Activated naive CD8-positive, alpha-beta T cell treated with anti-CD3 and anti-CD28 coated beads, Interleukin-2, amount 50 U/mL, for 24 hours (primary cell): ENCODE results near the gene NHERF1.

Experiments used
- ATAC-seq: fragments of 150-1000 bp; cut with Tn5 transposase; one replicate; pipeline ENCODE4 v1.10.0; 2021
- DNase-seq: peaks from one replicate; pipeline ENCODE4 v3.0.0; 2021
- H3K27ac Mint-ChIP-seq: one replicate; pipeline ENCODE4 v1.8.0; 2021; ENCODE audit warnings: mild to moderate bottlenecking, mixed read lengths
- H3K27me3 Mint-ChIP-seq: one replicate; pipeline ENCODE4 v1.8.0; 2021; ENCODE audit warnings: mixed read lengths
- H3K36me3 Mint-ChIP-seq: one replicate; pipeline ENCODE4 v1.8.0; 2021; ENCODE audit warnings: low read depth, mixed read lengths
- H3K4me1 Mint-ChIP-seq: one replicate; pipeline ENCODE4 v1.8.0; 2021; ENCODE audit warnings: mixed read lengths
- H3K4me3 Mint-ChIP-seq: one replicate; pipeline ENCODE4 v1.8.0; 2021; ENCODE audit warnings: mild to moderate bottlenecking, moderate library complexity, mixed read lengths
- H3K9me3 Mint-ChIP-seq: one replicate; pipeline ENCODE4 v1.8.0; 2021; ENCODE audit warnings: mixed read lengths

Gene NHERF1

DNA sequence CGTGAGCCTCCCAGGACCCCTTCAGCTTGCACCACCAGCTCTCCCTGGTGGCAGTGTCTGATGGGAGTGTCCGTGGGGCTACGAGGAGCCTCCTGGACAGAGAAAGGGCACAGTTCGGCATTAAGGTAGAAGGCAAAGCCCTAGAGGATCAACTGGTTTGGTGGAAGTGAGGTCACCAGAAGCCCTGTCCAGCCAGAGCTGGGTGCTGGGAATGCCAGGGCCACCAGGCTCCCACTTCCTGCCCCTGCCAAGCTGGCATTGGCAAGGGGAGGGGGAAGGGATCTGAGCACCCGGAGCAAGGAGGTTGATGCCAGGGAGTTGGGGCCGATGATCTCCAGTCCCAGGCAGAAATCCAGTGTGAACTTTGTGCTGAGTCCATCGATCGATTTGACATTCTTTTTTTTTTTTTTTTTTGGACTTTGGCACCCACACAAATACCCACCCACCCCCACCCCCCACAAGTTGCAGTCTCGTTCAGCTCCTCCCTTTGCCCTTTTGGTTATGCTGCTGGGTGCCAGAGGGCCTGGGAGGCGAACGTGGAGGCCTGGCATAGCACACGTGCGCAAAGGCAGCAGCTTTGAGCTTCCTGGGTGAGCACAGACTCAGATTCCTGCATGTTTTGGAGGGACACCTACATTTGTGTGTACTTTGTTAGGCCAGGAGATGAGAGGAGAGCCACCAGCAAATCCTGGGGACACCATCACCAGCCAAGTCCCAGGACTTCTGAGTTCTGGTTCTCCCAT, 2.1 kb downstream of the NHERF1 start:
- Mint-ChIP-seq H3K36me3 (peaks cover 31% of the 10 kb centered on the region), H3K27ac (peak overlapping the region; percentile 90), H3K4me3 (peak overlapping the region; percentile 99), H3K4me1 (peaks cover 71% of the 10 kb centered on the region), H3K9me3 (no peaks in the 10 kb centered on the region), H3K27me3 (no peaks in the 10 kb centered on the region)
- ATAC-seq (no peak), DNase-seq (peak; percentile 51)

DNA sequence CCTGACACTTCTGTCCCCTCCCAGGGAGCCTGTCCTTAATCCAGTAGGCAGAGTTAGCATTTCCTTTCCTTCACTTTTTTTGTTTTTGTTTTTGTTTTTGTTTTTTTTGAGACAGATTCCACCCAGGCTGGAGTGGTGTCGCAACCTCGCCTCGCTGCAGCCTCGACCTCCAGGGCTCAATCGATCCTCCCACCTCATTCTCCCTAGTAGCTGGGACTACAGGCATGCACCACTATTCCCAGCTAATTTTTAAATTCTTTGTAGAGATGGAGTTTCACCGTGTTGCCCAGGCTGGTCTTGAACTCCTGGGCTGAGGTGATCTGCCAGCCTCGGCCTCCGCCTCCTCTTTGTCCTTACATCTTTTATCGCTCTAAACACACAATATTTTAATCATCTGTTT, 4.0 kb downstream of the NHERF1 start:
- H3K27me3 Mint-ChIP-seq: no peaks in the 10 kb centered on the region
- no peak for ATAC-seq
- peak overlapping the region; percentile 99 for H3K4me3 Mint-ChIP-seq
- no peak for DNase-seq
- no peaks in the 10 kb centered on the region for H3K9me3 Mint-ChIP-seq
- H3K36me3 Mint-ChIP-seq: peaks cover 31% of the 10 kb centered on the region
- H3K27ac Mint-ChIP-seq: peak overlapping the region; percentile 81
- peaks cover 72% of the 10 kb centered on the region for H3K4me1 Mint-ChIP-seq

DNA sequence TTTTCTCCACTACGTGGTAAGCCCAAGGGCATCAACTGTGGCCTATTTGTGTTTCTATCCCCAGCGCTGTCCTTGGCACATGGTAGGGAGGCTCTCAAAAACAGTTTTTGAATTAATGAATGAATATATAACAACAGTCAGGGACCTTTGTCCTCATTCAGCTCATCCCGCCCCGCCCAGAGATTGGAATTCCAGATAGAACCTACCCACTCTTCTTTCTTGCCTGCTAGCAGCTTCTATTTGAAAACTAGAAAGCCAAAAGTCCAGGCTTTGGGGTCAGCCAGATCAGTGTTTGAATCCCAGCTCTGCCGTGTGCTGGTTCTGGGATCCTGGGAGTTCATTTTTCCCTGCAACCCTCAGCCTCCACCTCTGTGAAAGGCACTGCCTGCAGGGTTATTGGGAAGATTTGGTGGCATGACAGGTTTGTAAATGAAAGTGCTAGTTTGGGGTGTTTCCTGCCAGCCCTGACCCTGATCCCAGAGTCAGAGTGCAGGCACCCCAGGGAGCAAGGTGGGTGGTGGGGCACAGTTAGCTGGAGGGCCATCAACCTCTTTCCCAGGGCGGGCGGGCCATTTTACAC, 4.5 kb downstream of the NHERF1 start:
- H3K27me3 Mint-ChIP-seq: no peaks in the 10 kb centered on the region
- H3K9me3 Mint-ChIP-seq: no peaks in the 10 kb centered on the region
- no peak for ATAC-seq
- H3K27ac Mint-ChIP-seq: peak overlapping the region; percentile 81
- H3K4me3 Mint-ChIP-seq: peak overlapping the region; percentile 99
- H3K36me3 Mint-ChIP-seq: peaks cover 31% of the 10 kb centered on the region
- H3K4me1 Mint-ChIP-seq: peaks cover 72% of the 10 kb centered on the region
- DNase-seq: no peak

DNA sequence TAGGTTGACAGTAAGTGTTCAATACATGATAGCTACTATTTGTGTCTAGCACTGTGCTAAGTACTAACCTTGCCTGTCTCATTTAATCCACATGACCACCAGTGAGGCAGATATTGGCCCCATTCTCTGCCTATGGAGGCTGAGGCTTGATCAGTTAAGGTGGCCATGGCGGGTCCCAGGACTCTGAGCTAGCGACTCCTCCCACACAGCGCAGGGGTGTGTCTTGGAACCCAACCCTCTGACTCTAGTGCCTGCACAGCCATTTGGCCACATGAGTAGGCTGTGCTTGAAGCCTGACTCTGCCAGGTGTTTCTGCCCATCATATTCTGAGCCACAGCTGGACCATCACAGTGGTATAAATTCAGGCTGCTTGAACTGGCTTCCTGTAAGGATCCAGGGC, 6.4 kb downstream of the NHERF1 start:
- Mint-ChIP-seq H3K9me3 (no peaks in the 10 kb centered on the region), H3K27ac (no peak overlapping the region), H3K36me3 (peaks cover 27% of the 10 kb centered on the region), H3K27me3 (no peaks in the 10 kb centered on the region), H3K4me1 (peaks cover 86% of the 10 kb centered on the region), H3K4me3 (no peak overlapping the region)
- DNase-seq: peak; percentile 18
- no peak for ATAC-seq

DNA sequence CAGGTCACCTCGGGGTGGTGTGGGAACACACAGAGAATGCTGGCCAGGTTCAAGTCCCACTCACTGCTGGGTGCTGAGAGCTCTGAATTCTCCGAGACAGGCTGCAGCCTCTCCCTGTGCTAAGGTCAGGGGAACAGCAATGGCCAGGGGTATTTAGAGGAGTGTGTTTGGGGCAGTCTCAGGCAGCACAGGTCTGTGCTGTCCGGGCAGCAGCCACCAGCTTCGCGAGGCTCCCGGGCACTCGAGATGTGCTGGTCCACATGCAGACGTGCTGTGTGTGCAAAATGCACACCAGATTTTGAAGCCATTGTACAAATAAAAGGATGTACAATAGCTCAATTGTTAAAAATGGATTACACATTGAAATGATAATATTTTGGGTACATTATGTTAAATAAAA, 7.1 kb downstream of the NHERF1 start:
- Mint-ChIP-seq H3K4me3 (no peak overlapping the region), H3K27ac (no peak overlapping the region), H3K36me3 (peaks cover 23% of the 10 kb centered on the region), H3K9me3 (no peaks in the 10 kb centered on the region), H3K4me1 (peaks cover 88% of the 10 kb centered on the region), H3K27me3 (no peaks in the 10 kb centered on the region)
- no peak for ATAC-seq
- no peak for DNase-seq

DNA sequence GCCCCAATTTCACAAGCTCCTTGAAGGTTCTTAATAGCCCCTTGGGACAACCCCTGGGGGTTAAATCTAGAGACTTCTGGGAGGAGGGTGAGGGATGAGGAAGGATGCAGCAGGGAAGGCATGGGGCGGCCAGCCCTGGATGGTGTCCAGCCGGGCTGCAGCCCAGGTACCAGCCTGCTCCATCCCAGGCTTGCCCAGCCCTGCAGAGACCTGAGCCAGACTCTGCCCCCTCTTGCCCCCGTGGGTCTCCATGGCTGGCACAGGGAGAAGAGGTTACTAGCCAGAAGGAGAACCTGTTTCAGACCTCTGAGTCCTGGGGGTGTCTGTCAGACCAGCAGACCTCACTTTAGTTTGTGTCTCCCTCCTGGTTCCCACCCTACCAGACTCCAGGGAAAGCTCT, 8.5 kb downstream of the NHERF1 start:
- no peak overlapping the region for H3K4me3 Mint-ChIP-seq
- ATAC-seq (no peak), DNase-seq (no peak)
- peaks cover 15% of the 10 kb centered on the region for H3K36me3 Mint-ChIP-seq
- no peak overlapping the region for H3K27ac Mint-ChIP-seq
- H3K9me3 Mint-ChIP-seq: no peaks in the 10 kb centered on the region
- H3K4me1 Mint-ChIP-seq: peaks cover 86% of the 10 kb centered on the region
- H3K27me3 Mint-ChIP-seq: no peaks in the 10 kb centered on the region

DNA sequence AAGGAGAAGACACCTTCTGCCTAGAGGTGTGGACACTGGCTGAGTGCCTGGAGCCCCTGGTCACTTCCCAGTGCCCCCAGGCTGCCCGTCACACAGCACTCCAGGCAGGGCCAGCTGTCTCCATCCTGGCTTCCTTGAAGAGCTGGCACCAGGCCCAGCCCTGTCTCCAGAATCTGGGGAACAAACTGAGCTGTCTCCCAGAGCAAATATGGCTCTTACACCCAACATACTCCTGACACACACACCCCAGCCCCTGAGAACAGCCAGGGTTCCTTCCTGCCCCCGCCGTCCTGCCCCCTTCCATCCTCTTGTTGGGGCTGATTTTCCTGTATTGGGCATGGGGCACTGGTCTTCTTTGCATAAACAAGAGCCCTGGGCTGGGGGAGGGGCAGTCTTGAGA, 9.1 kb downstream of the NHERF1 start:
- peaks cover 80% of the 10 kb centered on the region for H3K4me1 Mint-ChIP-seq
- peaks cover 12% of the 10 kb centered on the region for H3K36me3 Mint-ChIP-seq
- no peaks in the 10 kb centered on the region for H3K27me3 Mint-ChIP-seq
- no peaks in the 10 kb centered on the region for H3K9me3 Mint-ChIP-seq
- ATAC-seq (no peak), DNase-seq (no peak)
- peak overlapping the region; percentile 27 for H3K27ac Mint-ChIP-seq
- no peak overlapping the region for H3K4me3 Mint-ChIP-seq

DNA sequence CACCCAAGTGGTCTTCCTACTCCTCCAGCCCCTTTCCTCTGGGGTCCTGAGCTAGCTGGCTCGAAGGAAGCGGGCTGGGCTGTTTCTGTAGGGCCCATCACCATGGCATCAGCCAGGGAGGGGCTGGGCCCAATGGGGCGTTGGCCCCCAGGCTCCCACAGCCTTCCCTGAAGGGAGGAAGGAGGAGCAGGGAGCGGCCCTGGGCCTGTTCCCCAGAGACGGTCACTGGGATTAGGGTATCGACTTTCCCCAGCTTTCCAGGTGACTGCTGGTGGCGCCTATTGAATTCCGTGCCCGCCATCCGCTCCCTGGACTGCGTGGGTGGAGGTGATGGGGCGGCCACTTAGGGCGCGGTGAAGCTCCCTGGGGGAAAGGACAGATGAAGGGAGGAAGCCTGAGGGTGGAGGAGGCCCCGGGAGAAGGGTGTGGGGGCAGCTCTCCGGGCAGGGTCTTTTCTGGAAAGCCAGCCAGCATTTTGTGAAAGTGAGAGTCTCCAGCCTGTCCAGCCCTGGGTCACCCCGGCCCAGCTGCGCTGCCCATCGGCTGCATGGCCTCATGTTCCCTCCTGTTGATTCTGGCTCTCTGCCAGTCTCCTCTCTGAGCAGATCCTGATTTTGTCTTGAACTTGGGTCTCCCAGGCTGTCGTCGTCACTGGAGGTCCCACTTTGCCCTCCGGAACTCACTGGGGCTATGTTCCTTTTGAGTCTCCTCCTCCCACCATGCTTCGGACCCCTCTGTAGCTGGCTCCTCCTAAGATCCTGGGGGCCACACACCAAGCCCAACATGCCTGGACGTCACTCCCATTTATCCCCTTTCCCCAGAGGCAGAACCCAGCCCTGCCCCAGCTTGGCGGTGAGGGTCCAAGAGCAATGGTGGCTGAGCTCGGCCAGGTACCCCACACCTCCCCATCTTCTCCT, 9.8 kb downstream of the NHERF1 start:
- H3K4me3 Mint-ChIP-seq: peak overlapping the region; percentile 29
- no peaks in the 10 kb centered on the region for H3K27me3 Mint-ChIP-seq
- DNase-seq (no peak), ATAC-seq (no peak)
- peaks cover 73% of the 10 kb centered on the region for H3K4me1 Mint-ChIP-seq
- H3K9me3 Mint-ChIP-seq: no peaks in the 10 kb centered on the region
- H3K36me3 Mint-ChIP-seq: peaks cover 7% of the 10 kb centered on the region
- peak overlapping the region; percentile 76 for H3K27ac Mint-ChIP-seq

DNA sequence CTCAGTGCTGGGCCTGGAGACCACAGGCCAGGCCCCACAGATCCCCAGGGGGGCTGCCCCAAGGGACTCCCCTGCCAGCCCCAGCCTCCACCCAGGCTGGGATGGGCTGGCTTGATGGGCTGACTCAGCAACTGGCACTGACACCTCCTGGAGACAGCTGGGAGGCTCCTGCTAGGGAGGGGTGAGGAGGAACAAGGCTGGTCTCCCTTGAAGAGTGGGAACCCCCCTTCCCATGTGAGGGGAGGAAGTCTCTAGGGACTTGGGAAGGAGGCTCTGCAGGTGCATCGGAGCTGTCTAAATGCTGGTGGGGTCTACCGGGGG, 10.4 kb downstream of the NHERF1 start:
- DNase-seq: no peak
- Mint-ChIP-seq H3K27me3 (no peaks in the 10 kb centered on the region), H3K4me1 (peaks cover 67% of the 10 kb centered on the region), H3K27ac (peak overlapping the region; percentile 76), H3K4me3 (peak overlapping the region; percentile 29), H3K36me3 (peaks cover 6% of the 10 kb centered on the region), H3K9me3 (no peaks in the 10 kb centered on the region)
- peak; percentile 52 for ATAC-seq

DNA sequence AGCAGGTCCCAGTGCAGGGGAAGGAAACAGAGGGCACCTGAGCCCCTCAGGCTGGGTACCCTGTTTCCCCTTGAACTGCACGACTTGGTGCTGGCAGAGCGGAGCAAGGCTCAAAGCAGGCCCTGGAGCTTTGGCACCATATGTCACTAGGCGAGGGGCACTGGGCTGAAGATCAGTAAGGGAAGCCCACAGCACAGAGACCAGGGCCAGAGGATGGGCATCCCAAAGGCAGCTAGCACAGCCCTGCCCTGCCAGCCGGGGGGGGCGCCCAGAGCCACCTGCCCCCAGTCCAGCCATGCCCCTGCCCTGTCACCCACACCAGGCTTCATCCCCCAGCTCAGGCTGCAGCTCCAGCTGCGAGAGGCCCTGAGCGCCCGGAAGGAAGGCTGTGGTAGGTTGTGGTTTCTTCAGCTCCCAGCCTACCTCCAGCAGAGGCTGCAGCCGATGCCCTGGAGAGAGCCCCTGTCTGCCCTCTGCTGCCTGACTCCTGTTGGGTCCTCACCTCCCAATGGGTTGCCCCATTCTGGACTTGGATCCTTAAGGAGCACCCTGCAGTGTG, 10.9 kb downstream of the NHERF1 start:
- Mint-ChIP-seq H3K36me3 (peaks cover 6% of the 10 kb centered on the region), H3K4me1 (peaks cover 62% of the 10 kb centered on the region), H3K27ac (peak overlapping the region; percentile 79), H3K9me3 (no peaks in the 10 kb centered on the region), H3K27me3 (no peaks in the 10 kb centered on the region), H3K4me3 (peak overlapping the region; percentile 29)
- ATAC-seq (peak; percentile 78), DNase-seq (peak; percentile 51)

DNA sequence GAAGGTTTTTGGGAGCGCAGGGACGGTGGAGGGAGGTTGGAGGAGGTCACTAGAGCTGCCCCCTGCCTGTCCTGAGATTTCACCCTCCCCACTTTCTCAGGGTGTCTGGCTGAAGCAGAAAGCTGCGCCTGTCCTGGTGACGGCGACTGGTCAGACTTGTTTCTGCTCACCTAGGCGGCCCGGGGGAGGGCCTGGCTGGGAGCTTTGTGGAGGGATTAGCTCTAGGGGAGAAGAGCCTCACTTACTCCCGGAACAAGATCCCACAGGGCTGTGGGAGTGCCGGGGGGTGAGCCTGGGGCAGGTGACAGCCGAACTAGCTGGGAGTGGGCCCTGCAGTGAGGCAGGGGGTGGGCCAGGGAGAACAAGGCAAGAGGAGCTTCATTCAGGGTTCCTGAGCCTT, 11.5 kb downstream of the NHERF1 start:
- peaks cover 2% of the 10 kb centered on the region for H3K36me3 Mint-ChIP-seq
- no peaks in the 10 kb centered on the region for H3K9me3 Mint-ChIP-seq
- ATAC-seq (no peak), DNase-seq (no peak)
- H3K4me1 Mint-ChIP-seq: peaks cover 57% of the 10 kb centered on the region
- no peaks in the 10 kb centered on the region for H3K27me3 Mint-ChIP-seq
- peak overlapping the region; percentile 79 for H3K27ac Mint-ChIP-seq
- no peak overlapping the region for H3K4me3 Mint-ChIP-seq

DNA sequence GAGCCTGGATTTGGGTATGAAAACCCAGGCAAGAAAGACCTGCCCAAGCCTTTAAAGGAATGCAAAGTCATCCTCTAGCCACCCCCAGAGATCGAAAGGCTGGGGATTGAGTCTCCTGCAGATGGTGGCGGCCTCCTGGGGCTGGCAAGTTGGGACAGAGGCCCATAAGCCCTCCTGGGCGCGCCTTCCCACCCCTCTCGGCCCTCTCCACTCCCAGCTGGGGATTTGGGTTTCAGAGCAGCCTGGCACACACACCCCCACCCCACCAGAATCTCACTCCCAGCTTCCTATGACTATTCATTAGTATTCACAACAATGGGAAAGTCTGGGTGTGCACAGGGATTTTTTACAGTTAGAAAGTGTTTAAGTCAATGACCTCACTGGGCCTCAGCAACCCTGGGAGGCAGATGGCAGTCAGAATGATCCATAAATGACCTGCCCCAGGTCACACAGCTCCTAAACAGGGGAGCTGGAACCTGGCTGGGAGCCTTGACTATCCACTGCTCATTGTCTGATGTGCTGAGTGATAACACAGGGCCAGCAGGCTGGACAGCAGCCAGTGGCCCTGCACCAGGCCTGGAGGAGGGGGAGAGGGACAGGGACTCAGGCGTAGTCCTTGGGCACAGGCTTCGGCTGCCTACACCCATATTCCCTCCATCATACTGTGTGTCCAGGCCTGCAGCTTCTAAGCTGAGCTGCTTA, 12.1 kb downstream of the NHERF1 start:
- Mint-ChIP-seq H3K9me3 (no peaks in the 10 kb centered on the region), H3K36me3 (peaks cover 4% of the 10 kb centered on the region), H3K4me1 (peaks cover 51% of the 10 kb centered on the region), H3K4me3 (no peak overlapping the region), H3K27ac (peak overlapping the region; percentile 17), H3K27me3 (no peaks in the 10 kb centered on the region)
- DNase-seq (no peak), ATAC-seq (no peak)

DNA sequence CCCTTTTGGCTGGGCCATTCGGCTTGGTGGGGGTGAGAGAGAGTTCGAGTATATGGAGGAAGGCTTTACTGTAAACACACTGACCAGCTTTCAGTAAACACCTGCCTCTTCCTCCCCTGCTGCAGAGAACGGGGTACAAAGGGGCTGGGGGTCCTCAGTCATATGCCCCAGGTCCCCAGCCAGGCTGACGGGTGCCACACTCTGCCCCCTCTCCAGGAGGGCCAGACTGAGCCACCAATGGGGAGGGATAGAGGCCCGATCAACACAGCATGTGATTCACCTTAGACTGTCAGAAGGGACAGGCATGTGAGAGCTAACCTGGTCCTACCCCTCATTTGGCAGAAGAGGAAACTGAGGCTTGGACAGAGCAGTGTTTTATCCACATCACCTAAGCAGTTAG, 13.0 kb downstream of the NHERF1 start:
- Mint-ChIP-seq H3K27ac (peak overlapping the region; percentile 22), H3K27me3 (no peaks in the 10 kb centered on the region), H3K4me3 (no peak overlapping the region), H3K36me3 (peaks cover 9% of the 10 kb centered on the region), H3K4me1 (peaks cover 49% of the 10 kb centered on the region), H3K9me3 (no peaks in the 10 kb centered on the region)
- ATAC-seq (no peak), DNase-seq (no peak)

DNA sequence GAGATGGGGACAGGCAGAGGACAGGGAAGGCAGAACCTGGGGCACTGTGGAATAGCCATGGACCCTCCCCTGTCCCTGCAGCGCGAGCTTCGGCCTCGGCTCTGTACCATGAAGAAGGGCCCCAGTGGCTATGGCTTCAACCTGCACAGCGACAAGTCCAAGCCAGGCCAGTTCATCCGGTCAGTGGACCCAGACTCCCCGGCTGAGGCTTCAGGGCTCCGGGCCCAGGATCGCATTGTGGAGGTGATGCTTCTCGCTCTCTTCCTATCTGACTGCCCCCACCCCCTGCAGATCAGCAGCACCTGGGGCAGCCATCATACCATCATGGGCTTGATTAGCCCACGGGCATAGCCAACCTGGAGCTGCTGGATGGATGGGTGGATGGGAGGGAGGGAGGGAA, 13.5 kb downstream of the NHERF1 start:
- no peaks in the 10 kb centered on the region for H3K27me3 Mint-ChIP-seq
- H3K36me3 Mint-ChIP-seq: peaks cover 11% of the 10 kb centered on the region
- no peaks in the 10 kb centered on the region for H3K9me3 Mint-ChIP-seq
- no peak for ATAC-seq
- peaks cover 44% of the 10 kb centered on the region for H3K4me1 Mint-ChIP-seq
- no peak overlapping the region for H3K4me3 Mint-ChIP-seq
- DNase-seq: no peak
- no peak overlapping the region for H3K27ac Mint-ChIP-seq
